Amygdala (tissue), 56 donors: Measurements from ENCODE around the gene IGSF3.
"Not testable (repeated sequence)": the region's sequence is repeated elsewhere in the genome, so short reads cannot be mapped to it uniquely, and the experiment has no call there.

Experiments used
- DNase-seq, 56 donors: peaks; one replicate each; lab custom pipeline; 2025; lab: John Stamatoyannopoulos, UW

The IGSF3 gene

DNA sequence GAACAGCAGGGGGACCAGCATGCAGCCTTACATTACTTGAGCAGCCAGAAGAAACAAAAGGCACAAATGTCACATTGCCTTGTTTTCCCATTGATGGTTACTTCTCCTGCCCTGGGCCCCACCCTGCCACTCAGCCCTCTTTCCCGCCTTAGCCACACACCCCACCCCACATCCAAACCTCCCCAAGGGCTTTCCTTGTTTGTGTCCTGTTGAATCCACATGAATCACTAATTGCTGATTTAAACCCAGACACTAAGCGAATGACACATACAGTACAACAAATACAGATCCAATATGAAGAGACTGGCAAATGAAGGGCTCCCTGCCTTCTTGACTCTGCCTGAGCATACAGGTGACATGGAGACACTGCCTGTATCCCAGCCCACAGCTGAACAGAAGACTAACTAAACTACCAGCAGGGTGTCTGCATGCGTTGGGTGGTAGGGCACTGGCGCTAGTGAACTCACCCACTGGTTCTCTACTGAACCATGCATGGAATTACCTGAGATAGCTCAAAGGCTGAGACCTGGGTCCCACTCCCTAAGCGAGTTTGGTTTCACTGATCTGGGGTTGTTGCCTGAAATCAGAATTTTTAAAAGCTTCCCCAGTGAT, 3.1 kb downstream of the IGSF3 start:
- DNase-seq = no peak

DNA sequence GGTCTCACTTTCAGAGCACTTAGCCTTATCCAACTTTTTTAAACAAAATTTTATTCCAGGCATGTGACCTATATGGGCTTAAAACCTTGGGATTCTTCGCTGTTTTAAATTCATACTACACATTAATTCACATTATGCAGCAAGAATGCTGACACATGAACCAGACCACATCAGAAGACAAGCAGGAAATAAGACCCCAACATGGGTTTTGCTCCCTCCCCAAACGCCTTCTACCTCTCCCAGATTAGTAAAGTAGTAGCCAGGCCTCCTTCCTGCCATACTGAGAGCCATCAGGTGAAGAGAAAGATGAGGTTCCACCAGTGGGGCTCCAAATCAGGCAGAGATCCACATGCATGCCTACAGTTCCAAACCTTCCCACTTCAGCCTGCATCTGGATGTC, 3.7 kb downstream of the IGSF3 start:
- DNase-seq = no peak

DNA sequence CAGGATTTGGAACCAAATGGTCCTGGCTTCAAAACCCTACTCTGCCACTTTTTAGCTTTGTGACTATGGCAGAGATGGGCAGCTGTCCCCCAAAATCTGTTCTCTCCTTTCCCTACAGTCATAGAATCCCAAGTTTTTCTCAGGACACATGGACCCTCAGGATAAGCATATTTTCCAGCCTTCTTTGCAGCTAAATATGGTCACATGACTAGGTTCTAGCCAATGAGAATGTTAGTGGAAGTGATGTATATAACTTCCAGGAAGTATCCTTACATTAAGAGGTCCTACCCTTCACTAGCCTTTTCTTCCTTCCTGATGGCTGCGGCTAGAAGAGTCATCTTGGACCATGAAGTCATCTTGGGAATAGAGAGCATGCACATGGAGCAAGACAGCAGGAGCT, 5.9 kb downstream of the IGSF3 start:
- no peak for DNase-seq

DNA sequence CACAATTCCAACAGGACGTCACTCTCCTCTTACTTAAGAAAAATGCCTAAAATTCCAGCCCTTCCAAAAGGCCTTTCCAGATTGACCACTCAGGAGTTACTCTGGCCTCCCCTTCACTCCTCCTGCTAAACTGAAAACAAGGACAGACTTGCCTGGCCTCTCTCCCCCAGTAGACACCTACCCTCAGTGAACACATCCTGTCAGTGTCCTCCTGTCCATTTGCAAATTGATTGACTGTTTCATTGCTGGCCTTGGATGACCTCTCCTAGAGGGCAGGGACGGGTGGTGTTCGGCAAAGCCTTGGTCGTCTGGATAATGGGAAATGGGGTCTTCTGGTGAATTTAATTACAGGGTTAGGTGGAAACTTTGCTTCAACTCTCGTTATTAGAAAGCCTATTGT, 8.9 kb downstream of the IGSF3 start:
- DNase-seq = not testable (repeated sequence)

DNA sequence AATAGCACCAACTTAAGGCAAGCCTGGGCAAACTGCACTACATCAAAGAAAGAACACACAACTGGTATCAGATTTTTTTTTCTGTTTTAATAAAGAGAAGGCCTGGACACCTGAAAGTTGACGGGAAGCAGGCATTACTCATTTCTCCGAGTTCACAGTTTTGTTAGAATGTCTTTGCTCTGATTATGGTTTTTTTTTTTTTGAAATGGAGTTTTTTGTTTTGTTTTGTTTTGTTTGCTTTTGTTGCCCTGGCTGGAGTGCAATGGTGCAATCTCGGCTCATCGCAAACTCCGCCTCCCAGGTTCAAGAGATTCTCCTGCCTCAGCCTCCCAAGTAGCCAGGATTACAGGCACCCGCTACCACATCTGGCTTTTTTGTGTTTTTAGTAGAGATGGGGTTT, 9.7 kb downstream of the IGSF3 start:
- not testable (repeated sequence) for DNase-seq

DNA sequence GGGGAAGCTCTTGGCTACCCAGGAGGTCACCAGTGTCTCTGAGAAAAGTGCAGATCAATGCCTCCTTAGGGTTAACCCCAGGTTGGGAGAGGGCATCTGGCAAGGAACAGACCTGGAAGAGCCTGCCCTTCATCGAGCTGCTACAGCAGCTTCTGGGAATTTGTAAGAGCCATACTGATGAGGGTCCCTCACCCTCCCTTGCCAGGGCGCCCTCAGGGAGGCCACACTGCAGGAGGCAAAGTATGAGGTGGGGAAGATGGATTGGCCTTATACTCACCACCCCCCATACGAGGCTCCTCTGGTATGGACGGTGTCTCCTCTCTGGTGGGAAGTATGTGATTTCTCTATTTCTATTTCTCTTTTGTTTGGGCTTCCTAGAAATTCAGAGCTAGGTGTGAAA, 13.2 kb downstream of the IGSF3 start:
- DNase-seq = no peak

DNA sequence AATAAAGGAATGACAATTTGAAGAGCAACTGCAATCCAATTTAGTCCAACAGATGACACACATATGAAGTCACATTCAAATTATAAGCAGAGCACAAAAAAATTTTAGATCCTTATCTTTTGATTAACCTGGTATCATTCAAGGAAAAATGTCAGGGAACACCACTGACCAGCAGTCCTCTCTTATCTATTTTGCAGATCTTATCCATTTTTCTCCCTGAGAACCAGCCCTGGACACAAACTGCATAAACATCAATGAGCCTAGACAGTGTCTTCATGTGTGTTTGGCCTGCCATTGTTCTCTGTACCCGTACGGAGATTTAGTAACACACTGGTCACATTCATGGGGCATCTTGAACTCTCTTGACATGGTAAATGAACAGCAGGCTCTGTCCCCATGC, 14.9 kb downstream of the IGSF3 start:
- DNase-seq = not testable (repeated sequence)

DNA sequence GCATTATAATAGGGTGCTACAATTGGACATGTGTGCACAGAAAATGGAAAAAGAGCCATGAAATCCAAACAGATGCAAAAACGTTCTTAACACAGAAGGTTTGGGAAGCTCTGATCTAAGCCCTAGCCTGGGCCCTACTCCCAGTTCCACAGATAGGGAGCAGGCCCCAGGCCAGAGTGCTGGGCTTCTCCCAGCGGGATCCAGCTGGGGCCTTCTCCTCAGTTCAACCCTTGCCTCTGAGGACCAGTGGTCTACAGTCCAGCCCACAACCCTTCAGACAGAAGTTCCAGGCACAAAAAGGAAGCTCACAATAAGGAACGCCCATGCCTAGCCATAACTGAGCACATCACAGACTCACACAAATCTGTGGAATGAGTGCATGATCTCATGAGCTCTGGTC, 16.8 kb downstream of the IGSF3 start:
- not testable (repeated sequence) for DNase-seq

DNA sequence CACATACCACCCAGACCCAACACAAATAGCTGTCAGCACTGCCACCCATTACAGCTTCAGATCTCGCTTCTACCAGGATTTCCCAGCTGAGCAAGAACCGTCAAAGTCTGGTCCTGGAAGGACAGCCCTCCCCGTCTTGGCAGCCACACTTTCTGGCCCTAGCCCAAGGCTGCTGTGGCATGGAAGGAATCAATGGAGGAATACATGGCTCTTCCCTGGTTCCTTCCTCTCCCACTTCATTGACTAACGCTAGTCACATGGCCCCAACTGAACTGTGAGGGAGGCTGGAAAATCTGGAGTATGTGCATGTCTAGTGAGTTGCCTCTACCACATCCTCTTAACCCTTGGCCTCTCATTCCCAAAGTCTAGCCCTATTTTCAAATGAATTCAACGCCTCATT, 18.5 kb downstream of the IGSF3 start:
- not testable (repeated sequence) for DNase-seq

DNA sequence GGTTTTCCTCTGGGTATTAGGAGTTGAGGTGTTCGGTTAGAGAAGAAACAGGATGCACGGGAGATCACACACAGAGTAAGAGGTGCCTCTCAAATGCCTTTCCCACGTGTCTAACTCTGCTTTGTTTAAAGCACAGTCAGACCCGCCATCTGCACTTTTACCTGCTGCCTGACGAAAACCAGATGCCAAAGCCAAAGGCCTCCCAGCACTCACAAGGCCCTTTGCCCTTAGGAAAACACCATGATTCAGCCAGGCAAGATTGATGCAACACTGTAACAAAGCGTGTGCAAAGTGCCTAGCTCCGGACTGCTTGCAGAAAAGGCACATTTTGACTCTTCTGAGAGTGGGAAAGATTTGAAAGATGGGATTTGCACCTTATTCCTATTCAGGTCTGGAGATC, 19.2 kb downstream of the IGSF3 start:
- DNase-seq = not testable (repeated sequence)

DNA sequence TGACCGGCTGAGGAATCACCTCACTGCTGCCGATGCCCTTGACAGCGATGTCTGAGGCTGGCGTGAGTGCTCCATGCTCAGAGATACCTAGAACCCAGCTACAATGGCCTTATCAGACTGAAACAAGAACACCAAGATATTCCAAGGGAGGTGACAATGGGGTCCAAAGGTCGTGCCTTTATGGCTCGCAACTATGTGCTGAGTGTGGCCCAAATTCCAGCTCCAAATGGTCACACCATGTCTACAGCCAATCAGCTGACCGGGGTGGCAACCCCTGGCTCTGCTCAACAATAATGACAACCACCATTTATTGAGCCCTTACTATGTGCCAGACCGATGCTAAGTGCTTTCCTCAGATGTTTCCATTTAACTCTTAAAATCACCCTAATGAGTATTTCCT, 20.3 kb downstream of the IGSF3 start:
- not testable (repeated sequence) for DNase-seq

DNA sequence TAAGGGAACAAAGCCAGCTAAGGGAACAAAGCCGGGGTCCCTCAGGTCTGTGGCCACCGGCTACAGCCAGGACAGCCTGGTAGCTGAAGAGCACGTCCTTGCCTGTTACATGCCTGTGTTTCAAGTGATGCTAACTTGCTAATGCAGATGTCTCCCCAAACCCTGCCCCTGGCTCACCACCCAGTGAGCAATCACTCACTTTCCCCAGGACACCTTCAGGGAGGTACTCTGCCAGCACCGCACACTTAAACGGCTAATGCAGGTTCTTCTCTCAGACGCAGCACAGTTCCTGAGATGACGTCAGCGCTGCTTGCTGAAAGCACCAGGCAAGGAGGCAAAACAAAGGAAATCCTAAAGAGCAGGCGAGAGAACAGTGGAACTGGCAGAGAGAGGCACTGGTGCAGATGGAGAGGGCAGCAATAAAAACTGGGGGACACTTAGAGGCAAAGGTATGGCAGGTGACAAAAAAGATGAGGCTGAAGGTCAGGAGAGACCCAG, 20.8 kb downstream of the IGSF3 start:
- peak in 13 of 56 donors; percentile 6 to 32 (median 16) for DNase-seq

DNA sequence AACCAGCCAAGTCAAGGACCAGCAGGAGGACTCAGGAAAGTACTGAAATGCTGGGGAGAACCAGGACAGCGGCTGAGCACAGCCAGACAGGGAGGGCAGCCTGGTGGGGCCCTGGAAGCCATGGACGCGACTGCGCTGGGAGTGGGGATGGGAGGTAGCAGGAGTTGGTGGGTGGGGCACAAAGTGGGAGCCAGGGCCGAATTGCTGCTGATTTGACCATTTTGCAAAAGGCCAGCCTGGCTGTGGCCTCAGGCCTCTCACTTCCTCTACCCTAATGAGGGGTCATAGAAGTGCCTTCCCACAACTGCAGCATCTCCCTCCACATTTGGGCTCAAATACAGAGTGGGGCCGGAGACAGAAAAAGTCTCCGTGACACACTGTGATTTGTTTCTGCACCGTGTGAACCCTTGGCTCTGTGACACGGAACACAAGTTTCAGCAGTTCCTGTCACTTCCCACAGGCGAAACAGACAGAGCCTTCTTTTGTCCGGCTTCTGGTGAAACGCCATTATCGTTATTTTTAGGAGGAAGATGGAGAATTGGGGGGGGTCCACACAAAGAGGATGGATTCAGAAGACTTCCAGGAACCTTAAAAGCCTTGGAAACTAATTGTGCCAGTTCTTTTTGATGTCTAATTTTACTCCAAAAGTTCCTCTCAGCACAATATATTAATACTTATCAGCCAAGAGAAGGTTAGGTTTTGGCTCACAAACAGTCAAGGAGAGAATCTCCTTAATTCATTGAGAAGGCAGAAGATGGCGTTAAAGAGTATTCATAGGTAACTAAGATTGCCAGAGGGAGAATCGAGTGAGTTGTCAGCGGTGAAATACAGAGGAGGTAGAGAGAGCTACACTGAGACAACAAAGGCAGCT, 21.5 kb downstream of the IGSF3 start:
- peak in 1 of 56 donors; percentile 8 for DNase-seq

DNA sequence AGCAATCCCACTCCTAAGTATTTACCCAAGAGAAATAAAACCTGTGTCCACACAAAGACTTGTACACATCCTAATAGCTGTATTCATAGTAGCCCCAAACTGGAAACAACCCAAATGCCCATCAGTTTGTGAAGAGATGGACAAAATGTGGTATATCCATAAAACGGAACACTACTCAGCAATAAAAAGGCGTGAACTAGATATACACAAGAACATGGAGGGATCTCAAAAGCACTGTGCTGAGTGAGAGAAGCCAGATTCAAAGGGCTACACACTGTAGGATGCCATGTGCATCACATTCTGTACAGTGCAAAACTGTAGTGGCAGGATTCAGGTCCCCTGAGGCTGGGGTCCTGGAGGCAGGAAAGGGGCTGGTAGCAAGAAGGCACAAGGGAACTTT, 22.5 kb downstream of the IGSF3 start:
- not testable (repeated sequence) for DNase-seq

DNA sequence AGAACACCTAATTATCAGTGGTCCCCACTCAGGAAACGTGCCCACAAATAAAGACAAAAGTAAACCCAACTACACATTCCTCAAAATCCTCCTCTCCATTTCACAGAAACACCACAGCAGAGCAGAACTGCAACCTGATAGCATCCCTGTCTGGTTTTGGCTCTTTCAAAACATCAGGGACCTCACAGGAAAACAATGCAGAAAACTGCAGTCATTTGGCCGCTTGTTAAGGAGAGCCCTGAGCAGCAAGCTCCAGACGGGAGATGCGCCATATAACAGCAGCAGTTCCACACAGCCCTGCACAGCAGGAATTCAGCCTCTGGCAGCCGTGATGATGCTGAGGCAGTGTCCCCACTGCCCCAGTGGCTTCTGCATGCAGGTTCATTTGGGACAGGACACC, 23.4 kb downstream of the IGSF3 start:
- not testable (repeated sequence) for DNase-seq

DNA sequence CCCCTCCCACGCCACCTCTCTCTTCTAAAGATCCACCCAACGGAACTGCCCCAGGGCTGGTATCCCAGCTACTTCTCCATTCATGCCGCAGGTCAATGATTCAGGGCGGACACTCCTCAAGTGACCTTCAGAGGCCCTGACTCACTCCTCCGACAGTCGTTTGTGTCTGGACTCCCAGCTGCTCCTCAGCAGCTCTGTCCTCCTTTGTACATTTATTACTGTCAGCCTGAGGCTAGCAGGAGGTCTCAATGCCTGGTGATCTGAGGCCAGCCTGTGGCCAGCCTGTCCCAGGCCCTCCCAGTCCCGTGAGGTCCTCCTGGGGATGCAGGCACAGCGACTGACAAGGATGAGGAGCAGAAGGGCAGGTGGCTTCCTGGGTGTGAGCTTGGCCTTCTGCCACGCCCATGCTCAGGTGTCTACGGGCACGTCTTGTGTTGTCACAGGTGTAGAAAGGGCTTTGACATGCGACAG, 24.2 kb downstream of the IGSF3 start:
- not testable (repeated sequence) for DNase-seq

DNA sequence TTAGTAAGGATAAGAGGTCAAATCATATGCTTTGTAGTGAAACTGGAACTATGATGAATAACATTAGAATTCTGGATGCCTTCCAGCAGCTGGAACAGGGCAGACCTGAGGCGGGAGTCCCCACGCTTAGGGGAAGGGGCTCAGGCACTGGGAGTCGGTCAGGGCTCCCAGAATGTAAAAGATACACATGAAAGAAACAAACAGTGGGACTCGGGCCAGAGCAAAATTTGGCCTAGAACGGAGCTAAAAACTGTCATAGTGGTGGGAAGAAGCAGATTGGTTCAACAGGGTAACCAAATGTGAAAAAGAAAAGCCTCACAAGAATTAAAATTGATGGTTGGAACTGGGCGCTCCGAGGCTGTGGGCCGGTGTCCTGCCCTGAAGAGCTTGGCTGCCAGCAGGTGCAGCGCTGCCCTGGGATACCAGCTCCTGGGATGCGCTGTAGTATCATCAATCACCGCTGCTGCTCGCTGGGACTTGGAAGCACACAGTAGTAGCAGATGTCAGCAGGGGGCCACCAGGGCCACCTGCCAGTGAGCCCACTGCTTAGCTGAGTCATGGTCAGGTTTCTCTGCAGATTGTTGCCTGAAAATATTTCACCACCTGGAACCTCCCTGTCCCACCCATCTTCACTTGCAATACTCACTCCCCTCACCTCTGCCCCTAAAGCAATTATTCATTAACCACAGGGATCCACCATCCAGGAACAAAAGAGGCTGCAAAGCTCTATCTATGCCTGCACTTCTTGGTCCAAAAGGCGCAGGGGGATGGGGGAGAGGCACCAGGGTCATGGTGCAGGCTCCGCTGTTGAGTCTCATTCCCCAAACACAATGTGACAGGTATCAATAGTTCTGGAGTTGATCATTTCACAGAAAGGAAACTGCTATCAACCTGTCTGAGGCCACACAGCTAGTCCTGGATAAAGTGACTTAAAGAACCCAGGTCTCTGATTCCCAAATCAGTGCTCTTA, 24.9 kb downstream of the IGSF3 start:
- not testable (repeated sequence) for DNase-seq

DNA sequence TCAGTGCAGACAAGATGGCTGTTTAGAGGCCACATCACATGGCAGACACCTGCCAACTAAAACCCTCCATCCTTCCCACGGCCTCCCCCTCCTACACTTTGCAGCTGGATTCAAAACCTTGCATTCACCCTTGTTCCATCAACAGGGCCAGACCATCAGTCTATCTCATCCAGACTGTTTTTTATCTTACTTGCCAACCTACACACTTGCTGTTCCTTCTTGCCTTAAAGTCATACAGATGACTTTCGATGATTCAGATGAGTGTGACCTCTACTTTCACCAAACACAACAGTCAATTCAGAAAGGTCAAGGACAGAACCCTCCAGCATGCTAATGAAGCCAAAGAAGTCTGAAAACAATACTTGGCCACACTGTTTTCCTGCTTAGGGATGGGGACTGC, 29.9 kb downstream of the IGSF3 start:
- not testable (repeated sequence) for DNase-seq

DNA sequence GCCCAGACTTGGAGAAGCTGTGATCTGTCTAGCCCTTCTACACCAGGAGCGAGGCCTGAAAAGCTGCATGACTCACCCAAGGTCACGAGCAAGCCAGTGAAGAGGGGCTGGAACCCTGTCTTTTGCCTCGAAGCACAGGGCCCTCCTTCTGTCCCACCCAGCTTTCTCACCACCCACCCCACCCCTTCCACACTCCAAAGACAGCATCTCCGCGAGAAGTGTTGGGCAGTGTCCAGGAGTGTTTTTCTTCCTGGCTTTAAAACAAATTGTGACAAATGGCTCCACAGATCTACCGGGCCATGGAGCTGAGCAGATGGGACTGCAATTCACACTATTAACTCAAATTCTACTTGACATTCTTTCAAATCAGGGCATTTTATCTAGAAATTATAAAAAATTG, 30.9 kb downstream of the IGSF3 start:
- not testable (repeated sequence) for DNase-seq

DNA sequence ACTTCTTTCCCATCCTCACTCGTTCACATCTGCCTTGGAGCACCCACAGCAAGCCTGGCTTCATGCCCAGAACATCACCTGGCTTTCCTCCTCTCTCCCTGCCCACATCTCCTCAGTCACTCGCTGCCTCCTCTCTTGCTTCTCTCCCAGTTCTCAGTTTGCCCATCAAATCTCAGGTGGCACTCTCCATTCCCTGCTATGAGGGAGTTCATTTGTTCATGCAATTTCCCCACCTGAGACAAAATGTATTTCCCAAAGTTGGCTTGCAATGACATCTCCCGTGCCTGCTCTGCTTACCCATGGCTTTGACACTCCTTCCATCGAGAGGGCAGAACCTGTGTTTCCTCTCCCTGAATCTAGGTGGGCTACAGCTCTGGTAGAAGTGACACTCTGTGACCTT, 33.1 kb downstream of the IGSF3 start:
- not testable (repeated sequence) for DNase-seq
